Erythroblast (primary cell): Measurements from ENCODE around the gene KIF2C.

ENCODE experiments used
- GATA1 ChIP-seq: IDR thresholded peaks from 2 replicates; pipeline ENCODE4 v1.6.1; 2011; ENCODE audit warnings: low read depth, mild to moderate bottlenecking, control low read depth, low read length, moderate library complexity
- POLR2A ChIP-seq: IDR thresholded peaks from 2 replicates; pipeline ENCODE4 v1.6.1; 2011; ENCODE audit warnings: mild to moderate bottlenecking, low read length

DNA sequence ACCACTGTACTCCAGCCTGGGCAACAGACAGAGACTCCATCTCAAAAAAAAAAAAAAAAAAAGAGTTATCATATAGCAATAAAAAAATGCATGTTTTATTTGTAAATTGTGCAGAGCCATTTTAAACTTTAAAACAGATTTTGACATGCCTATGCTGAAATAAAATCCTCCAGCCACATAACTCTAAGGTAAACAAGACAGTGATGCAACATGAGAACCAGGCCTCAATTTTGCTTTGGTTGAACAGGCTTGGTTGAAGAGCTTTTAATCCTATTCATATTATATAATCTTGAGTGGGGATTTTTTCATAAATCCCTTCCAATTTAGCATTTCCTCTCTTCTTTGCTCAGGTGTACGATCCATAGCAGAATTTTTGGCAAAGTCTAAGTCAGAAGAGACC lies 39.1 kb upstream of the KIF2C start:
- TF ChIP-seq POLR2A (no peak), GATA1 (no peak)
